Endodermal cell (in vitro differentiated cells): ENCODE data around the gene NOC4L. TPM values are rescaled to one million over a fixed set of nuclear protein-coding genes. Genes with fewer than 3 reads are reported as not detected.
A peak's percentile ranks its signal among the peaks of the same experiment; 100 is the strongest.
"Not testable (repeated sequence)": the region's sequence is repeated elsewhere in the genome, so short reads cannot be mapped to it uniquely, and the experiment has no call there.

Experiments used
- DNase-seq: peaks from one replicate; pipeline ENCODE4 v3.0.0-alpha.2; 2017
- H3K27ac ChIP-seq: 2 replicates; pipeline ENCODE4 v1.5.1; 2013; ENCODE audit warnings: mild to moderate bottlenecking, low read depth, low read length, moderate library complexity
- H3K27me3 ChIP-seq: 2 replicates; pipeline ENCODE4 v1.6.1; 2013; ENCODE audit warnings: mild to moderate bottlenecking, low read length, moderate library complexity; ENCODE audit not compliant: insufficient read depth, control insufficient read depth, poor library complexity, severe bottlenecking
- H3K36me3 ChIP-seq: 2 replicates; pipeline ENCODE4 v1.7.0; 2013; ENCODE audit warnings: mild to moderate bottlenecking, low read length, moderate library complexity; ENCODE audit not compliant: control insufficient read depth, insufficient read depth
- H3K4me1 ChIP-seq: one replicate; pipeline ENCODE4 v1.7.0; 2013; ENCODE audit warnings: low read length; ENCODE audit not compliant: control insufficient read depth, insufficient read depth
- H3K4me3 ChIP-seq: 2 replicates; pipeline ENCODE4 v1.5.1; 2013; ENCODE audit warnings: mild to moderate bottlenecking, low read length, moderate library complexity
- H3K9ac ChIP-seq: 2 replicates; pipeline ENCODE4 v1.6.1; 2013; ENCODE audit warnings: mild to moderate bottlenecking, low read length, moderate library complexity; ENCODE audit not compliant: poor library complexity, severe bottlenecking; ENCODE audit errors: extremely low read depth
- H3K9me3 ChIP-seq: 2 replicates; pipeline ENCODE4 v1.6.1; 2013; ENCODE audit warnings: mild to moderate bottlenecking, low read length, moderate library complexity; ENCODE audit not compliant: control insufficient read depth
- H3K27ac Mint-ChIP-seq: 2 replicates; pipeline ENCODE4 v1.8.0; 2020; ENCODE audit warnings: mixed read lengths
- H3K27me3 Mint-ChIP-seq: 2 replicates; pipeline ENCODE4 v1.8.0; 2021; ENCODE audit warnings: mild to moderate bottlenecking, mixed read lengths; ENCODE audit not compliant: insufficient read depth
- H3K36me3 Mint-ChIP-seq: 2 replicates; pipeline ENCODE4 v1.8.0; 2020; ENCODE audit warnings: low read depth, mixed read lengths
- H3K4me1 Mint-ChIP-seq: 2 replicates; pipeline ENCODE4 v1.8.0; 2020; ENCODE audit warnings: mixed read lengths
- H3K4me3 Mint-ChIP-seq: 2 replicates; pipeline ENCODE4 v1.8.0; 2020; ENCODE audit warnings: mild to moderate bottlenecking, moderate library complexity, mixed read lengths
- H3K9me3 Mint-ChIP-seq: 2 replicates; pipeline ENCODE4 v1.8.0; 2020; ENCODE audit warnings: mild to moderate bottlenecking, mixed read lengths
- WGBS, 2 experiments: methylation state at CpG; one replicate each; pipeline versions ENCODE4 v1.1.5 to v1.1.7; 2013; ENCODE audit warnings: missing lambda C conversion rate in 2 of 2, mixed read lengths in 1 of 2; ENCODE audit not compliant: insufficient coverage in 1 of 2, insufficient read length in 1 of 2; 5-methylcytosine and 5-hydroxymethylcytosine counted together
- total RNA-seq, 2 donors: library from RNA; stranded (reverse); fragmentation: NEBNext Ultra II Directional in 1 of 2; extraction: Animal tissue kit (Norgen Biotek cat#: 25700) in 1 of 2; gene quantifications; 2 replicates in 1 of 2; 3 replicates in 1 of 2; pipeline ENCODE4 v1.2.1, GENCODE V29; 2021
- TF ChIP-seq, protein P1 (sequence below): fragments of 200-600 bp; sonication (generic); conservative IDR thresholded peaks from 2 replicates; pipeline ENCODE4 v1.5.0; 2021; ENCODE audit warnings: antibody characterized with exemption, mild to moderate bottlenecking

Gene NOC4L
- total RNA-seq, 2 donors from 2014 or later = 22.7 to 32.7 TPM

DNA sequence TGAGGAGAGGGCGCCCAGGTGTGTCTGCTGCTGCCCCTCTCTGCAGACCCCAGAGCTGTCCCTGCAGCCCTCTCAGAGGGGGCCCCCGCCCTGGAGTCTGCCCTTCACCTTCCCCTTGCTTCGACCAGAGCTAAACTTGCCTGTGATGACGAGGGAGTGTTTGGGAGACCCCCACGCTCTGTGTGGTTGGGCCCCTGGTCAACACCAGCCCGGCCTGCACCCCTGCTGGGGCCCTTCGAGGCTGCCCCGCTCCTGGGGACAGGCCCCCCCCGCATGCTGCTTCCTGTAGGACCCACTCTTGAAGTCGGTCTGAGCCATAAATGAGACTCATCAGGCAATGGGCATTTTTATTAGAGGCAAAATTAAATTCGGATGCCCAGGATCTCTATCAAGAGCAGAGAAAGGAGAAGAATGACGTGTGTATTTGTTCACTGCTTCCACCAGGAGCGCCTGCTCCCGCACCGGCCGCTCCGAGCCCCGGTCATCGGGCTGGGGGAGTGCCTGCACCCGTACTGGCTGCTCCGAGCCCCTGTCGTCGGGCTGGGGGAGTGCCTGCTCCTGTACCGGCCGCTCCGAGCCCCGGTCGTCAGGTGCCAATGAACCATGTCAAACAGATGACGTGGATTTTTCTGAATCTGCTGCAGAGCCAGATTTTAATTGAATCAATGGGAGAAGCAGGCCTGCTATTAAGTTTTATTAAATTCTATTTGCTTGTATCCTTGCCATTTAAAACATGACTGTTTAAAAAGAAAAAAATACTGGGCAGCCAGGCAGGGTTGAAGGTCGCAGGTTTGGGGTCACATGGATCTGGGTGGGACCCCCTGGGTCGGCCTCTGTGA lies 47.7 kb downstream of the NOC4L start:
- H3K9ac ChIP-seq = no peak overlapping the region
- H3K27ac Mint-ChIP-seq = no peak overlapping the region
- peaks cover 3% of the 10 kb centered on the region for H3K36me3 Mint-ChIP-seq
- TF ChIP-seq, protein P1, sequence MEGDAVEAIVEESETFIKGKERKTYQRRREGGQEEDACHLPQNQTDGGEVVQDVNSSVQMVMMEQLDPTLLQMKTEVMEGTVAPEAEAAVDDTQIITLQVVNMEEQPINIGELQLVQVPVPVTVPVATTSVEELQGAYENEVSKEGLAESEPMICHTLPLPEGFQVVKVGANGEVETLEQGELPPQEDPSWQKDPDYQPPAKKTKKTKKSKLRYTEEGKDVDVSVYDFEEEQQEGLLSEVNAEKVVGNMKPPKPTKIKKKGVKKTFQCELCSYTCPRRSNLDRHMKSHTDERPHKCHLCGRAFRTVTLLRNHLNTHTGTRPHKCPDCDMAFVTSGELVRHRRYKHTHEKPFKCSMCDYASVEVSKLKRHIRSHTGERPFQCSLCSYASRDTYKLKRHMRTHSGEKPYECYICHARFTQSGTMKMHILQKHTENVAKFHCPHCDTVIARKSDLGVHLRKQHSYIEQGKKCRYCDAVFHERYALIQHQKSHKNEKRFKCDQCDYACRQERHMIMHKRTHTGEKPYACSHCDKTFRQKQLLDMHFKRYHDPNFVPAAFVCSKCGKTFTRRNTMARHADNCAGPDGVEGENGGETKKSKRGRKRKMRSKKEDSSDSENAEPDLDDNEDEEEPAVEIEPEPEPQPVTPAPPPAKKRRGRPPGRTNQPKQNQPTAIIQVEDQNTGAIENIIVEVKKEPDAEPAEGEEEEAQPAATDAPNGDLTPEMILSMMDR = no peak
- no peak overlapping the region for H3K4me3 ChIP-seq
- peaks cover 3% of the 10 kb centered on the region for H3K4me1 Mint-ChIP-seq
- H3K36me3 ChIP-seq = no peaks in the 10 kb centered on the region
- H3K9me3 ChIP-seq = peaks cover 13% of the 10 kb centered on the region
- H3K4me1 ChIP-seq = no peaks in the 10 kb centered on the region
- no peak overlapping the region for H3K27ac ChIP-seq
- H3K4me3 Mint-ChIP-seq = no peak overlapping the region
- H3K9me3 Mint-ChIP-seq = peaks cover 11% of the 10 kb centered on the region
- H3K27me3 Mint-ChIP-seq = peaks cover 64% of the 10 kb centered on the region
- DNase-seq = no peak
- peaks cover 32% of the 10 kb centered on the region for H3K27me3 ChIP-seq
- 80% methylated on average over 28 to 31 of the region's 31 CpGs for WGBS, 2 experiments

DNA sequence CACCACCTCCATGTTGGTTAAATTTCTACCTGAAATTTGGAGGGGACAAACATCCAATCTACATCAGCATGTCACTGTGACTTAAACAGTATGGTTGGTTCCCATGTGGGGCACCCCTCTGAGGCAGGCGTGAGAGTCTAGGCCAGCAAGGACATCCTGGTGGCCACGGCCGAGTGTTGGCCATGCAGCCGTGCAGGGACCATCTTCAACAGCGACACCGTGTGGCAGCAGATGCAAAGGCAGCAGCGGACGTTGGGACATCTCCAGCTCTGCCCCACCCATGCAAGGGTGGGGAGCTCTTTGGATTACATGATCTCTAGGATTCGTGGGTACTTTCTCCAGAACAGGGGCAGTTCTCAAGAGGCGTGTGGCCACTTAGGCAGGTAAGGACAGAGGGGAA lies 49.8 kb downstream of the NOC4L start:
- Histone ChIP-seq H3K4me3 (no peak overlapping the region), H3K9ac (no peak overlapping the region), H3K27ac (no peak overlapping the region), H3K4me1 (no peaks in the 10 kb centered on the region), H3K9me3 (peaks cover 13% of the 10 kb centered on the region), H3K27me3 (peaks cover 26% of the 10 kb centered on the region), H3K36me3 (no peaks in the 10 kb centered on the region)
- Mint-ChIP-seq H3K27me3 (peaks cover 53% of the 10 kb centered on the region), H3K36me3 (peaks cover 3% of the 10 kb centered on the region), H3K9me3 (peaks cover 11% of the 10 kb centered on the region), H3K4me3 (no peak overlapping the region), H3K27ac (no peak overlapping the region), H3K4me1 (peaks cover 3% of the 10 kb centered on the region)
- 57 to 67% methylated on average over 8 to 10 of the region's 10 CpGs for WGBS, 2 experiments
- peak; percentile 89 for DNase-seq
- TF ChIP-seq, protein P1 = peak; percentile 79

DNA sequence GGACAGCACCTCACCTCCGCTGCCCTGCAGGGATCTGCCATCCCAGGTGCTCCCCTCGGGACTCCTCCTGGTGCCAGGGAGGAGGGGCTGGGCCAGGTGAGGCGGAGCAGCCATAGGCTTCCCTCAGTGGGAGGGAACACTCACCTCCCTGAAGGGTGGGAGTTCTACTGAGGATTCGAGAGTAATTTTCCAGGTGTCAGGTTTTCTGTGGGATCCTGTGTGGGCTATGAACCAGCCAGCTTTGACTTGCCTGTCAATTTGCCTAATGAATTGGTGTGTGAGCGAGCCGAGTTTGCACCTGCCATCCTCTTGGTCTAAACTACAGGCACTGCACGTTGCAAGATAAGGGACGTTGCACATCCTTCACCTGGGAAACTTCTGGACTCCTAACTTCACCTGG lies 50.3 kb downstream of the NOC4L start:
- Mint-ChIP-seq H3K4me1 (no peaks in the 10 kb centered on the region), H3K9me3 (peaks cover 11% of the 10 kb centered on the region), H3K36me3 (peaks cover 3% of the 10 kb centered on the region), H3K27ac (no peak overlapping the region), H3K27me3 (peaks cover 49% of the 10 kb centered on the region), H3K4me3 (no peak overlapping the region)
- TF ChIP-seq, protein P1 = no peak
- 71 to 72% methylated on average over 5 to 8 of the region's 8 CpGs for WGBS, 2 experiments
- DNase-seq = no peak
- H3K9ac ChIP-seq = no peak overlapping the region
- no peak overlapping the region for H3K27ac ChIP-seq
- peaks cover 13% of the 10 kb centered on the region for H3K9me3 ChIP-seq
- H3K4me1 ChIP-seq = no peaks in the 10 kb centered on the region
- H3K27me3 ChIP-seq = peaks cover 21% of the 10 kb centered on the region
- no peak overlapping the region for H3K4me3 ChIP-seq
- H3K36me3 ChIP-seq = no peaks in the 10 kb centered on the region

DNA sequence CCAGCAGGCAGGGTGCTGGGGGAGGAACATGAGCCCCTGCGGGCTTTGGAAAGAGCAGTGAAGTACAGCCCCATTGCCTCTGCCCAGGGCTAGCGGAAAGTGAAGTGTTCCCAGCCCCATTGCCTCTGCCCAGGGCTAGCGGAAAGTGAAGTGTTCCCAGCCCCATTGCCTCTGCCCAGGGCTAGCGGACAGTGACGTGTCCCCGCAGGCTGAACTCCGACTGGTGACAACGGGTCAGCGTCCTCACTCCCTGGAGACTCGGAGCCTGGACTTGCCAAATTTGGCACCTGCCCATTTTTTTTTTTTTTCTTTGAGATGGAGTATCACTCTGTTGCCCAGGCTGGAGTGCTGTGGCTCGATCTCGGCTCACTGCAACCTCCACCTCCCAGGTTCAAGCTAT lies 51.0 kb downstream of the NOC4L start:
- H3K9me3 Mint-ChIP-seq = peaks cover 11% of the 10 kb centered on the region
- DNase-seq, H3K9ac ChIP-seq, H3K36me3 ChIP-seq, H3K4me3 ChIP-seq, H3K4me3 Mint-ChIP-seq, H3K36me3 Mint-ChIP-seq, H3K4me1 Mint-ChIP-seq, H3K27ac ChIP-seq, H3K27ac Mint-ChIP-seq, H3K4me1 ChIP-seq: not testable (repeated sequence)
- 85 to 86% methylated on average over 10 to 12 of the region's 12 CpGs for WGBS, 2 experiments
- H3K9me3 ChIP-seq = peaks cover 13% of the 10 kb centered on the region
- peaks cover 47% of the 10 kb centered on the region for H3K27me3 Mint-ChIP-seq
- peaks cover 16% of the 10 kb centered on the region for H3K27me3 ChIP-seq
